ENCODE data around the gene MS4A8.

The MS4A8 gene

DNA sequence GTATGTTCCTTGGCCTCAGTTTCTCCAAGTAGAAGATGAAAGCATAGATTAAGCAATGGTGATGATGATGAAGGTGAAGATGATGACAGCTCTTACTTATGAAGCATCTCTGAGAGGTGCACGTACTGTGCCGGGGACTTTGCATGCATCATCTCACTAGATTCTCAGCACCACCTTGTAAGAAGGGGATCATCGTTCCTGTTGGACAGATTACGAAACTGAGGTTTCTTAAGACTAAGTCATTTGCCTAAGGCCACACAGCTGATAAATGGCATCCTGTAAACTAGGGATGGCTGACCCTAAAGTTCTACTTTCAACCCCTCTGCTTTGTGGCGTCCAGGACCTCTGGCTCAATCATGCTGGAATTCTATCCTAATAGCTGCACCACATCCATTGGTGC, 65.9 kb downstream of the MS4A8 start:
- no peak for DNase-seq

Measured in AML-193 (cell line).